Sigmoid colon (tissue), 4 donors: ENCODE results near the gene ALMS1.

Experiments
- EP300 ChIP-seq, 4 donors: sonication (generic); formaldehyde crosslinking; IDR thresholded peaks; one replicate each; pipeline ENCODE4 v1.6.1; 2017; ENCODE audit warnings: antibody characterized with exemption in 4 of 4
- POLR2A ChIP-seq, 2 donors: fragments of 450-650 bp; IDR thresholded peaks; one replicate each; pipeline ENCODE4 v1.6.1; 2016; ENCODE audit warnings: antibody characterized with exemption in 2 of 2, mild to moderate bottlenecking in 2 of 2, moderate library complexity in 2 of 2
- POLR2AphosphoS5 ChIP-seq, 4 donors: sonication (generic); formaldehyde crosslinking; IDR thresholded peaks; one replicate each; pipeline ENCODE4 v1.6.1; 2017; ENCODE audit warnings: antibody characterized with exemption in 4 of 4
- TF ChIP-seq, protein P1 (sequence below), 4 experiments: fragments of 450-650 bp in 3 of 4; fragments of 200-600 bp in 1 of 4; IDR thresholded peaks; one replicate each; pipeline ENCODE4 v1.5.1; 2016 to 2019; ENCODE audit warnings: antibody characterized with exemption in 4 of 4, mild to moderate bottlenecking in 3 of 4, moderate library complexity in 2 of 4

DNA sequence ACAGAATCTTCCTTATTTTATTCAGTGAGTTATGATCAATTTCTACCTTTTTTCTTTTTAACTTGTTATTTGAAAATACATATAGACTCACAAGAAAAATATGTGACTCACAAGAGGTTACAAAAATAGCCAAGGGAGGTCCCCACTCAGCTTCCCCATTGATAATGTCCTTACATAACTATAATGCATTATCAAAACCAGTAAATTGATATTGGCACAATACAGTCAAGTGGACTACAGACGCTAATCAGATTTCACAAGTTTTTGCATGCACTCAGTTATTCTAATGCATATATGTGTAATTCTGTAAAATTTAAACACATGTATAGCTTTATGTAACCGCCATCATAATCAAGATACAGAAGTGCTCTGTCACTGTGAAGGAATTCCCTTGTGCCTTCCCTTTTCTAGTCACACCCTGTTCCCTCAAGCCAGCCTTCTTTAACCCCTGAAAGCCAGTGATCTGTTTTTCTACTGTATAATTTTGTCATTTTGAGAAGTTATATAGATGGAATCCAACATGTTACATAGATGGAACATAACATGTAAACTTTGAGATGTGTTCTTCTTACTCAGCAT is 118.4 kb downstream of the ALMS1 start:
- TF ChIP-seq, protein P1, sequence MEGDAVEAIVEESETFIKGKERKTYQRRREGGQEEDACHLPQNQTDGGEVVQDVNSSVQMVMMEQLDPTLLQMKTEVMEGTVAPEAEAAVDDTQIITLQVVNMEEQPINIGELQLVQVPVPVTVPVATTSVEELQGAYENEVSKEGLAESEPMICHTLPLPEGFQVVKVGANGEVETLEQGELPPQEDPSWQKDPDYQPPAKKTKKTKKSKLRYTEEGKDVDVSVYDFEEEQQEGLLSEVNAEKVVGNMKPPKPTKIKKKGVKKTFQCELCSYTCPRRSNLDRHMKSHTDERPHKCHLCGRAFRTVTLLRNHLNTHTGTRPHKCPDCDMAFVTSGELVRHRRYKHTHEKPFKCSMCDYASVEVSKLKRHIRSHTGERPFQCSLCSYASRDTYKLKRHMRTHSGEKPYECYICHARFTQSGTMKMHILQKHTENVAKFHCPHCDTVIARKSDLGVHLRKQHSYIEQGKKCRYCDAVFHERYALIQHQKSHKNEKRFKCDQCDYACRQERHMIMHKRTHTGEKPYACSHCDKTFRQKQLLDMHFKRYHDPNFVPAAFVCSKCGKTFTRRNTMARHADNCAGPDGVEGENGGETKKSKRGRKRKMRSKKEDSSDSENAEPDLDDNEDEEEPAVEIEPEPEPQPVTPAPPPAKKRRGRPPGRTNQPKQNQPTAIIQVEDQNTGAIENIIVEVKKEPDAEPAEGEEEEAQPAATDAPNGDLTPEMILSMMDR (IDR thresholded peaks at IDR 0.05): no peak
- TF ChIP-seq POLR2A (IDR thresholded peaks at IDR 0.05): no peak
- no peak for TF ChIP-seq POLR2AphosphoS5 (IDR thresholded peaks at IDR 0.05)
- no peak for TF ChIP-seq EP300 (IDR thresholded peaks at IDR 0.05)
